Tibial artery (tissue), 4 donors: Measurements from ENCODE around the gene ALDH3A2.

Source experiments
- DNase-seq, 2 donors: peaks; one replicate each; pipeline ENCODE4 v3.0.0-alpha.2; 2019
- H3K27ac ChIP-seq, 2 donors: fragments of 200-600 bp; sonication (generic) in 1 of 2; 1 replicate in 1 of 2; 2 replicates in 1 of 2; pipeline ENCODE4 v1.5.1; 2018 to 2019; ENCODE audit warnings: mild to moderate bottlenecking in 1 of 2
- H3K27me3 ChIP-seq, 2 donors: fragments of 200-600 bp; sonication (generic) in 1 of 2; one replicate each; pipeline versions ENCODE4 v1.5.1 to v1.6.0; 2016 to 2019
- H3K36me3 ChIP-seq, 3 donors: fragments of 200-600 bp; sonication (generic) in 2 of 3; one replicate each; pipeline ENCODE4 v1.5.1; 2016 to 2019; ENCODE audit warnings: mild to moderate bottlenecking in 2 of 3
- H3K4me1 ChIP-seq, 4 donors: fragments of 200-600 bp; sonication (generic) in 2 of 4; 1 replicate in 3 of 4; 2 replicates in 1 of 4; pipeline ENCODE4 v1.5.1; 2016 to 2019
- H3K4me3 ChIP-seq, 2 donors: fragments of 200-600 bp; sonication (generic) in 1 of 2; 1 replicate in 1 of 2; 2 replicates in 1 of 2; pipeline ENCODE4 v1.5.1; 2018 to 2019; ENCODE audit warnings: mild to moderate bottlenecking in 2 of 2
- H3K9me3 ChIP-seq, 3 donors: fragments of 200-600 bp; sonication (generic) in 1 of 3; one replicate each; pipeline ENCODE4 v1.5.1; 2016 to 2019
- CTCF ChIP-seq, 2 experiments: fragments of 200-600 bp in 1 of 2; fragments of 450-650 bp in 1 of 2; IDR thresholded peaks; one replicate each; pipeline ENCODE4 v1.5.1; 2017 to 2019; ENCODE audit warnings: antibody characterized with exemption in 2 of 2, mild to moderate bottlenecking in 1 of 2, moderate library complexity in 1 of 2
- intact Hi-C: fragments of 100-400 bp; cut with DNase I; formaldehyde crosslinking; loops from one replicate; pipeline ENCODE4 v1.15.0; 2023; ENCODE audit warnings: low total_unique reads

Gene ALDH3A2

GRCh38 chr17:19712436-19713004, 64.0 kb downstream of the ALDH3A2 start:
- no peak overlapping the region for H3K4me3 ChIP-seq
- H3K27ac ChIP-seq: no peak overlapping the region
- no peaks in the 10 kb centered on the region for H3K27me3 ChIP-seq
- peak in 1 of 2 donors; percentile 34 for DNase-seq
- TF ChIP-seq CTCF (IDR thresholded peaks at IDR 0.05): no peak
- no peaks in the 10 kb centered on the region for H3K9me3 ChIP-seq
- intact Hi-C loops: no loop called here
- no peaks in the 10 kb centered on the region for H3K36me3 ChIP-seq
- H3K4me1 ChIP-seq: peaks cover 0 to 7% (median 0%) of the 10 kb centered on the region in 4 donors

GRCh38 chr17:19713462-19713861, 64.9 kb downstream of the ALDH3A2 start:
- Histone ChIP-seq H3K9me3 (no peaks in the 10 kb centered on the region), H3K27me3 (no peaks in the 10 kb centered on the region), H3K36me3 (no peaks in the 10 kb centered on the region), H3K27ac (no peak overlapping the region), H3K4me1 (peaks cover 0 to 7% (median 0%) of the 10 kb centered on the region in 4 donors), H3K4me3 (no peak overlapping the region)
- intact Hi-C loops: no loop called here
- TF ChIP-seq CTCF (IDR thresholded peaks at IDR 0.05): no peak
- no peak for DNase-seq

DNA sequence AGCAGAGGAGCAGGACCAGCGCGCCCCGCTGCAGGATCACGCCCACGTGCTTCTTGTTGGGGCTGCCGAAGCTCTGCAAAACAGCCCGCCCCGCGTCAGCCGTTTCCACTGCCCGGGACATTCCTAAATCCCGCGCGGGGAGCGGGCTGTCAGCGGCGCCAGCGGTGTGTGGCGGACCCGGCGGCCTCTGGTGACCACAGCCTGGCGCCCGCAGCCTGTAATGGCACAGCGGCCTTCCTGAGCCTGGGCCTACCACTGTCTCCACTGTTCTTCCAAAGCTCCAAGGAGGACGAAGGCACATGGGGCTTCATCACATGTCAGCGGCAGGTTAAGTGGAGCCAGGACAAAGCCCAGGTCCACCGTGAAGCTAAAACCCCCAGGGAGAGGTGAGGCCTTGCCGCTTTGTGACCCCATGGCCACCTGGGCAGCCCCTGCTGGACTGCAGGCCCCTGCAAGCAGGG, 65.4 kb downstream of the ALDH3A2 start:
- no peak for TF ChIP-seq CTCF (IDR thresholded peaks at IDR 0.05)
- Histone ChIP-seq H3K9me3 (no peaks in the 10 kb centered on the region), H3K4me1 (peaks cover 0 to 7% (median 0%) of the 10 kb centered on the region in 4 donors), H3K36me3 (no peaks in the 10 kb centered on the region), H3K4me3 (no peak overlapping the region), H3K27ac (no peak overlapping the region), H3K27me3 (no peaks in the 10 kb centered on the region)
- DNase-seq: peak in 1 of 2 donors; percentile 41
- intact Hi-C loops: no loop called here

DNA sequence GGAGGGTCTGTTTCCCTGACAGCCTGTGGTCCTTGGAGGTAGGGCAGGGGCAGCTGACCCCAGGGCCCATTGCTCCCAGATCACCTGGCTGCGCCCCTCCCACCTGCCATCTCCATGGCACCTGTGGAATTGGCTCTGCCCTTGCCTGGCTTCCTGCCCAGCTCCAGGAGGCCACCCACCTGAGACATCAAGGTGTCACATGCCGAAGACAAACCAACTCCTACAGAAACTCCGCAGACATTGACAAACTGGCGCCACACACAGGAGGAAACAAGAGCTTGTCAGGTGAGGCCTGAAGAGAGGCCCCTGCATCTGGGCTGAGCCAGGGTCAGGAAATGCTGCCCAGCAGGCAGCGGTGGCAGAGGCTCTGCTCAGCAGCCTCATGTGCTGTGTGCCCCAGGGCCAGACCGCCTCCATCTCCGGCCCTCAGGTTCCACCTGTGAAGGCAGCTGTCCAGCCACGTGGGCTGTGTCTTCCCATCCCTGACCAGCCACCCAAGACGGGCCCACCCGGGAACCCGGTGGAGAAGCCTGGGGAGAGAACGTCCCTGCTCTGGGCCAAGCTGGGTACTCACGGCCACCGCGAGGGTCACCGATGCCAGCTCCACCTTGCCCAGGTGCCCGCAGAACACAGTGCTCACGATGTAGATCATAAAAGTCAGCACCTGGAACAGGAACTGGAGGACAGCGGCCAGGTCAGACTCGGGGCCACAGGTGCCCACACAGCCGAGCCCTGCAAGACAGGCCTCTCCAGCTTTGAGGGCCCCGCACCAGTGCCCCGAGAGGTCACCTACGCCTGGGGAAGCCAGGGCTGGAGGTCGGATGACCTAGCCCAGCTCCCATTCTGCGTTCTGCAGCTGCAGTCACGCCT, 66.2 kb downstream of the ALDH3A2 start:
- DNase-seq: peak in 1 of 2 donors; percentile 65
- Histone ChIP-seq H3K4me3 (no peak overlapping the region), H3K4me1 (peaks cover 0 to 7% (median 0%) of the 10 kb centered on the region in 4 donors), H3K36me3 (no peaks in the 10 kb centered on the region), H3K9me3 (no peaks in the 10 kb centered on the region), H3K27me3 (no peaks in the 10 kb centered on the region), H3K27ac (no peak overlapping the region)
- no peak for TF ChIP-seq CTCF (IDR thresholded peaks at IDR 0.05)
- intact Hi-C loops: no loop called here

DNA sequence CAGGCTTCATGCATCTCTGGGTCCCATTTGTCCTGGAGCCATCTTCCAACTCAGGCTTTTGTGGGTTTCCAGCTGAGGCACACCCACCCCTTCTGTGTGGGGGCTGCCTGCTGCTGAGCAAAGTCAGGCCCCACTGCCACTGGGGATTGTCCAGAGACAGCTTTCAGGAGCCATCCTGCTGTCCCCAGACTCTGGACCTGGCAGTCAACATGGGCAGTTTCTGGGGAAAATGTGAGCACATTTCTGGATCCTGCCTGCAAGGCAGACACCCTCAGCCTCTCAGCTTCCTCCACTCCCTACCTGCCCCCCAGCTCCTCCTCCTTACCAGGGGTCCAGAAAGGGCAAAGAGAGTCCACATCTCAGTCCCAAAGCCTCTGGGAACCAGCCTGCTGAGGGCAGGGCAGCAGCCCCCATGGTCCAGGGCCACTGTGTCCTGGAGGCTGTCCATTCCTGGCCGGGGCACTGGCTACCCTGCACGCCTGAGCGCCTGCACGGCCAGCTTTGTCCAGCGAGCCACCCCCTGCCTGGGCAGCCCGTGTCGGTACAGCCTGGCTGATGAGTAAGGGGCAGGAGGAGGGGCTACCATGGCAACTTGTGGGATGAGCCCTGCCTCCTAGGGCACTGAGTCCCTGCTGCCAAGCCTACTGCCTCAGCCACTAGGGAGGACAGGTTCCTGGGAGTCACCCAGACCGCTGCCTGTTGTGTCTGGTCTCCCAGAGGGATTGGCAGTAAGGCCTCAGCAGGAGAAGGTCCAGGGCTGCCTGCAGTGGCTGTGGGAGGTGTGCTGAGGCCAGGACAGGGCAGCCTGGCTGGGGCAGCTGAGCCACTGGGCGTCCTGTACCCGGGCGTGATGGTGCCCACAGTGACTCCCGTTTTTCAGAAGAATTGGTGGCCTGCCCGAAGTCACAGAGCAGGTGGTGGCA, 67.8 kb downstream of the ALDH3A2 start, which contains the start of gene SLC47A2:
Gene SLC47A2 (minus strand): TSS at position 477 of the 923 bp plus-strand sequence. CDS start 29 bp downstream, at position 448.
- no peak within 1 kb of the TSS for H3K4me3 ChIP-seq
- no peaks in the 10 kb centered on the region for H3K36me3 ChIP-seq
- no peaks in the 10 kb centered on the region for H3K27me3 ChIP-seq
- peaks cover 0 to 7% (median 3%) of the 10 kb centered on the region in 4 donors for H3K4me1 ChIP-seq
- no peak for TF ChIP-seq CTCF (IDR thresholded peaks at IDR 0.05)
- no peak within 1 kb of the TSS for H3K27ac ChIP-seq
- intact Hi-C loops: no loop called here
- DNase-seq: peak in 1 of 2 donors; percentile 56
- no peaks in the 10 kb centered on the region for H3K9me3 ChIP-seq
